Astrocyte (in vitro differentiated cells and primary cell): ENCODE measurements around the gene FUT9.

Source experiments
- CTCF ChIP-seq: IDR thresholded peaks from 2 replicates; pipeline ENCODE4 v1.5.1; 2011; ENCODE audit warnings: low read depth, mild to moderate bottlenecking, inconsistent platforms, low read length, moderate library complexity; ENCODE audit not compliant: insufficient read depth
- EZH2 ChIP-seq: IDR thresholded peaks from 2 replicates; pipeline ENCODE4 v1.6.1; 2012; ENCODE audit warnings: mild to moderate bottlenecking, low read length, inconsistent platforms; ENCODE audit not compliant: insufficient read depth

- no peak for TF ChIP-seq CTCF
- no peak for TF ChIP-seq EZH2
These were observed 42.3 kb downstream of the FUT9 start for GRCh38 chr6:96058082-96058481.
